Kidney (tissue), 14 donors: ENCODE measurements around the gene LTB4R2. TPM values are rescaled to one million over a fixed set of nuclear protein-coding genes. Genes with fewer than 3 reads are reported as not detected.

Experiments used
- DNase-seq, 5 donors: peaks; one replicate each; pipeline ENCODE4 v3.0.0-alpha.2; 2013 to 2020
- FAIRE-seq: peaks from 2 replicates; lab custom pipeline; 2012; peaks lifted over from hg19 to GRCh38; lab: Jason Lieb, UNC
- H3K27ac ChIP-seq, 2 donors: one replicate each; pipeline ENCODE4 v1.7.0; 2013; ENCODE audit warnings: low read depth in 2 of 2, low read length in 2 of 2, inconsistent platforms in 1 of 2
- H3K27me3 ChIP-seq: one replicate; pipeline ENCODE4 v1.7.1; 2013; ENCODE audit warnings: low read length, inconsistent platforms; ENCODE audit not compliant: control insufficient read depth, insufficient read depth
- H3K36me3 ChIP-seq, 3 donors: one replicate each; pipeline versions ENCODE4 v1.7.0 to v1.7.1; 2013; ENCODE audit warnings: low read length in 3 of 3, control low read depth in 1 of 3, inconsistent platforms in 1 of 3; ENCODE audit not compliant: insufficient read depth in 3 of 3, control insufficient read depth in 2 of 3
- H3K4me1 ChIP-seq, 3 donors: one replicate each; pipeline versions ENCODE4 v1.7.0 to v1.7.1; 2013; ENCODE audit warnings: low read length in 3 of 3, inconsistent platforms in 1 of 3, low read depth in 1 of 3; ENCODE audit not compliant: control insufficient read depth in 2 of 3, insufficient read depth in 2 of 3
- H3K4me3 ChIP-seq, 3 donors: one replicate each; pipeline versions ENCODE4 v1.7.0 to v1.8.1; 2013; ENCODE audit warnings: low read length in 3 of 3, control low read depth in 1 of 3, inconsistent platforms in 1 of 3
- H3K9ac ChIP-seq, 3 donors: one replicate each; pipeline versions ENCODE4 v1.7.0 to v1.7.1; 2013; ENCODE audit warnings: low read length in 3 of 3, control low read depth in 1 of 3, inconsistent platforms in 1 of 3
- H3K9me3 ChIP-seq, 3 donors: one replicate each; pipeline versions ENCODE4 v1.7.0 to v1.7.1; 2013; ENCODE audit warnings: low read length in 3 of 3, control low read depth in 1 of 3, inconsistent platforms in 1 of 3; ENCODE audit not compliant: control insufficient read depth in 2 of 3, insufficient read depth in 1 of 3
- CTCF ChIP-seq: IDR thresholded peaks from 3 replicates; pipeline ENCODE4 v1.5.1; 2012; ENCODE audit warnings: mild to moderate bottlenecking, moderate library complexity, borderline replicate concordance; ENCODE audit not compliant: insufficient read depth; ENCODE audit errors: extremely low read depth
- intact Hi-C: fragments of 100-400 bp; cut with DNase I; formaldehyde crosslinking; loops from one replicate; pipeline ENCODE4 v1.11.1; 2022
- polyA plus RNA-seq: library from polyadenylated mRNA; stranded (reverse); fragments of 350-450 nt; fragmentation: Illumina TruSeq; extraction: RNeasy Lipid Tissue Mini Kit (QIAGEN cat#74804); gene quantifications from one replicate; pipeline ENCODE4 v1.2.3, GENCODE V29; 2014; ENCODE audit warnings: low read depth, low replicate concordance; ENCODE audit not compliant: insufficient read depth
- total RNA-seq: library from RNA; stranded (reverse); fragmentation: NEBNext Ultra II Directional; extraction: Animal tissue kit (Norgen Biotek cat#: 25700); gene quantifications from one replicate; pipeline ENCODE4 v1.2.1, GENCODE V29; 2021
- donor health status: control.
- donor health status: control.
- donor health status: control.
- donor health status: control.
- donor health status: control.
- donor health status: DM: yes; HTN: yes; CAD: no.
- donor health status: Normal renal cell carcinoma (clear cell type).

LTB4R2 gene
- total and polyA plus RNA-seq, 2 donors from 2014 or later, result 0.67 to 9.2 TPM

DNA sequence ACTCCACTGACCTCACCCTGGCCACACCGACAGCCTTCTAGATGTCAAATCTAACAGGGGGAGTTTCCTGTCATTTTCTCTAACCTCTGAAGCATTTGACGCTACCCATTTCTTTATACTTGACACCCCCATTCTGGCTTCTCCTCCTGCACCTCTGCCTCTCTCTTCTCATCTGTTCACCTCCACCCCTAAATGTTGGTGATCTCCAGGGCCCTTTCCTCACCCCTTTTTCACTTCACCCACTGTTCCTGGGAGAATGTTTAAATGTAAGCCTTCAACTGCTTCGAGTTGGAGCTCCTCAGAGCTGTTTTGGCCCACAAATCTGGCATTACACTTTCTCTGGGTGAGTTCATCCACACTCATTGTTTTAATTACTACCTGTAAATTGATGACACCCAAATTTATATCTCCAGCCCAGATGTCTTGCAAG, 38.1 kb upstream of the LTB4R2 start:
- peak overlapping the region; percentile 88 to 96 for H3K27ac ChIP-seq
- FAIRE-seq (no peak), DNase-seq (no peak)
- H3K9ac ChIP-seq, result peak overlapping the region; percentile 80 to 93 (median 92)
- intact Hi-C loops, result no loop called here
- H3K4me3 ChIP-seq, result peak overlapping the region; percentile 79 to 95 (median 92)
- H3K36me3 ChIP-seq, result peaks cover 0 to 7% (median 4%) of the 10 kb centered on the region in 3 donors
- no peaks in the 10 kb centered on the region for H3K27me3 ChIP-seq
- no peaks in the 10 kb centered on the region for H3K9me3 ChIP-seq
- no peak for TF ChIP-seq CTCF
- H3K4me1 ChIP-seq, result peaks cover 0 to 10% (median 0%) of the 10 kb centered on the region in 3 donors

GRCh38 chr14:24272467-24272866, 37.5 kb upstream of the LTB4R2 start:
- Histone ChIP-seq H3K9me3 (no peaks in the 10 kb centered on the region), H3K4me3 (no peak overlapping the region), H3K4me1 (peaks cover 0 to 10% (median 0%) of the 10 kb centered on the region in 3 donors), H3K36me3 (peaks cover 0 to under 1% (median 0%) of the 10 kb centered on the region in 3 donors), H3K27ac (no peak overlapping the region), H3K27me3 (no peaks in the 10 kb centered on the region), H3K9ac (no peak overlapping the region)
- intact Hi-C loops, result no loop called here
- DNase-seq (no peak), FAIRE-seq (no peak)
- TF ChIP-seq CTCF, result no peak

DNA sequence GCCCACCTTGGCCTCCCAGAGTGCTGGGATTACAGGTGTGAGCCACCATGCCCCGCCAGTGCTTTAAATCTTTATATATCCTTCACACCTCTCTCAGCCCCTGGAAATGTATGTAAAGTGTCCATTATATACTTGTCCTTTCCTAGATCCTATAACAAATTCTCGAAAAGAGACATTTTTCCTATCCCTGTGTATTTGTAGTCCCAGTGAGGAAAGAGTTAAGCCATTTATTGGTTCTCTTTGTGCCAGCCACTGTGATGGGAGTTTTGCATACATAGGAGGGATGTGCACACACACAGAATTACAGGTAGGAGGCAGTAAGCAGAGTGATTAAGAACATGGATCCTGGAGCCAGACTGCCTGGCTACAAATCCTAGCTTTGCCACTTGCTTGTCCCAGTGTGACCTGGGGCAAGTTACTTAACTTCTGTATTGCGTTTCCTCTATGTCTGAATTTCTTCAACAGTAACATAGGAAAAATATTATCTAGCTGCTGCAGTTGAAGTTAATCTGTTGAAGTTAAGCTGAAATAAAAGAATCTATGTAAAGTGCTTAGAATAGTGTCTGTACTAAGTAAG, 36.4 kb upstream of the LTB4R2 start:
- no peaks in the 10 kb centered on the region for H3K36me3 ChIP-seq
- H3K4me1 ChIP-seq, result peaks cover 0 to 10% (median 0%) of the 10 kb centered on the region in 3 donors
- H3K9ac ChIP-seq, result no peak overlapping the region
- no peak for TF ChIP-seq CTCF
- no peak overlapping the region for H3K4me3 ChIP-seq
- no peak for DNase-seq
- intact Hi-C loops, result no loop called here
- H3K27ac ChIP-seq, result no peak overlapping the region
- H3K9me3 ChIP-seq, result no peaks in the 10 kb centered on the region
- no peak for FAIRE-seq
- no peaks in the 10 kb centered on the region for H3K27me3 ChIP-seq
